ENCODE measurements around the gene TCF23.

TCF23 gene

GRCh38 chr2:27148801-27149439 lies at the start of gene TCF23:
TCF23 (plus strand) TSS chr2:27149004; CDS start chr2:27149134, 130 bp downstream.
- in situ Hi-C loops (cut with HindIII; ENCODE audit: low sequenced_read_pairs): no loop called here
- TF ChIP-seq CTCF (IDR thresholded peaks at IDR 0.05; ENCODE audit: low read depth, low read length, missing control alignments): no peak
- no peak within 1 kb of the TSS for H3K4me3 ChIP-seq (ENCODE audit: low read depth, low read length)
- DNase-seq (ENCODE audit: low read depth): no peak

DNA sequence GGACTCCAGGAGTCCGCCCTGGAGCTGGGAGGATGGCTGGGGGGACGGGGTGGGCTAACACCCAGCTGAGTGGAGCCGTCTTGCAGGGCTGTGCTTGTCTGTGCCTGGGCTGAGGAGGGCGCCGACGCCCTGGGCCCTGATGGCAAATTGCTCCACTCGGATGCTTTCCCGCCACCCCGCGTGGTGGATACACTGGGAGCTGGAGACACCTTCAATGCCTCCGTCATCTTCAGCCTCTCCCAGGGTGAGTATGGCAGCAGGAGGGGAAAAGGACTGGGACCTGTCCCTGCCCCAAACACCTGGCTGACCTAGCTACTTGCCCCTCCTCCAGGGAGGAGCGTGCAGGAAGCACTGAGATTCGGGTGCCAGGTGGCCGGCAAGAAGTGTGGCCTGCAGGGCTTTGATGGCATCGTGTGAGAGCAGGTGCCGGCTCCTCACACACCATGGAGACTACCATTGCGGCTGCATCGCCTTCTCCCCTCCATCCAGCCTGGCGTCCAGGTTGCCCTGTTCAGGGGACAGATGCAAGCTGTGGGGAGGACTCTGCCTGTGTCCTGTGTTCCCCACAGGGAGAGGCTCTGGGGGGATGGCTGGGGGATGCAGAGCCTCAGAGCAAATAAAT lies 49.4 kb upstream of the TCF23 start:
- no peak for DNase-seq (ENCODE audit: low read depth)
- no peak for TF ChIP-seq CTCF (IDR thresholded peaks at IDR 0.05; ENCODE audit: low read depth, low read length, missing control alignments)
- in situ Hi-C loops (cut with HindIII; ENCODE audit: low sequenced_read_pairs): no loop called here
- no peak overlapping the region for H3K4me3 ChIP-seq (ENCODE audit: low read depth, low read length)

GRCh38 chr2:27100036-27100435 lies 48.8 kb upstream of the TCF23 start:
- H3K4me3 ChIP-seq (ENCODE audit: low read depth, low read length): no peak overlapping the region
- in situ Hi-C loops (cut with HindIII; ENCODE audit: low sequenced_read_pairs): no loop called here
- TF ChIP-seq CTCF (IDR thresholded peaks at IDR 0.05; ENCODE audit: low read depth, low read length, missing control alignments): no peak
- DNase-seq (ENCODE audit: low read depth): no peak

DNA sequence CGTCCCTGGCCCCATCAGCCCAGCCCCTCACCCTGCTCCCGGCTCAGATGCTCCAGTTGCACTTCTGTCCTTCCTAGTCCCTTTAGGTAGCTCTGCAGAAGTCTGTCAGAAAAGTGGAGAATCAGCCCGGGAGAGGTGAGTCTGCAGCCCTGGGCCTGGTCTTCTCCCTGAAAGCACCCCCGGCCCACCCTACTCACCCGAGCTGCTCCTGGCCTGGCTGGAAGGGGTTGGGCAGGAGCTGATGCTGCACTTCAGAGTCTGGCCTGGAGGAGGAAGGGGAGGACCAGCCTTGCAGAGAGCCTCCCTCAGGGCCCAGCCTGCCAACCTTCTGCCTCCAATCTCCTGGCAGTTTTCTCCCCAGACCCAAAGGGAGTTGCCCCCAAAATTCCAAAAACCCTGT lies 46.5 kb upstream of the TCF23 start:
- DNase-seq (ENCODE audit: low read depth): no peak
- no peak for TF ChIP-seq CTCF (IDR thresholded peaks at IDR 0.05; ENCODE audit: low read depth, low read length, missing control alignments)
- in situ Hi-C loops (cut with HindIII; ENCODE audit: low sequenced_read_pairs): no loop called here
- H3K4me3 ChIP-seq (ENCODE audit: low read depth, low read length): no peak overlapping the region

GRCh38 chr2:27105981-27106380 lies 42.8 kb upstream of the TCF23 start:
- no peak for TF ChIP-seq CTCF (IDR thresholded peaks at IDR 0.05; ENCODE audit: low read depth, low read length, missing control alignments)
- in situ Hi-C loops (cut with HindIII; ENCODE audit: low sequenced_read_pairs): no loop called here
- no peak overlapping the region for H3K4me3 ChIP-seq (ENCODE audit: low read depth, low read length)
- no peak for DNase-seq (ENCODE audit: low read depth)

GRCh38 chr2:27108221-27108620 lies 40.6 kb upstream of the TCF23 start:
- in situ Hi-C loops (cut with HindIII; ENCODE audit: low sequenced_read_pairs): no loop called here
- H3K4me3 ChIP-seq (ENCODE audit: low read depth, low read length): no peak overlapping the region
- no peak for DNase-seq (ENCODE audit: low read depth)
- TF ChIP-seq CTCF (IDR thresholded peaks at IDR 0.05; ENCODE audit: low read depth, low read length, missing control alignments): no peak
